ENCODE results near the gene BCHE. TPM values are rescaled to one million over a fixed set of nuclear protein-coding genes. Genes with fewer than 3 reads are reported as not detected.

BCHE gene
- total RNA-seq, 1 experiment from 2014 or later = 1.3 TPM

- CTCF ChIA-PET = interaction anchor here (0.5 kb wide), 1 partner anchor 276 kb away, joined by 3 read pairs; no protein-coding TSS in a partner anchor
Measured at GRCh38 chr3:165751637-165752036, 85.6 kb downstream of the BCHE start.

GRCh38 chr3:165749821-165750220 lies 87.4 kb downstream of the BCHE start:
- Mint-ChIP-seq H3K27me3 (ENCODE audit: unreplicated experiment) (no peaks in the 10 kb centered on the region), H3K4me1 (ENCODE audit: low read depth, unreplicated experiment) (peaks cover 39% of the 10 kb centered on the region), H3K4me3 (ENCODE audit: low read depth, unreplicated experiment) (no peak overlapping the region), H3K9me3 (ENCODE audit: low read depth, unreplicated experiment) (no peaks in the 10 kb centered on the region), H3K27ac (ENCODE audit: unreplicated experiment) (no peak overlapping the region), H3K36me3 (ENCODE audit: insufficient read depth, unreplicated experiment) (no peaks in the 10 kb centered on the region)
- CTCF ChIA-PET = interaction anchor here (1.0 to 1.3 kb wide), 2 partner anchors 8 to 10 kb away, joined by 3 read pairs; no protein-coding TSS in a partner anchor
- TF ChIP-seq CTCF (IDR thresholded peaks at IDR 0.05; ENCODE audit: unreplicated experiment) = no peak
- intact Hi-C loops (cut with micrococcal nuclease; ENCODE audit: unreplicated experiment) = no loop called here
- no peak for DNase-seq
- BruUV-seq (replicated peaks) = no TSS peak

More at GRCh38 chr3:165751637-165752036, 85.6 kb downstream of the BCHE start:
- Mint-ChIP-seq H3K27ac (ENCODE audit: unreplicated experiment) (no peak overlapping the region), H3K4me1 (ENCODE audit: low read depth, unreplicated experiment) (peaks cover 51% of the 10 kb centered on the region), H3K4me3 (ENCODE audit: low read depth, unreplicated experiment) (no peak overlapping the region), H3K36me3 (ENCODE audit: insufficient read depth, unreplicated experiment) (no peaks in the 10 kb centered on the region), H3K27me3 (ENCODE audit: unreplicated experiment) (no peaks in the 10 kb centered on the region), H3K9me3 (ENCODE audit: low read depth, unreplicated experiment) (no peaks in the 10 kb centered on the region)
- no peak for DNase-seq
- TF ChIP-seq CTCF (IDR thresholded peaks at IDR 0.05; ENCODE audit: unreplicated experiment) = no peak
- no TSS peak for BruUV-seq (replicated peaks)
- intact Hi-C loops (cut with micrococcal nuclease; ENCODE audit: unreplicated experiment) = no loop called here

- no peak for TF ChIP-seq CTCF (IDR thresholded peaks at IDR 0.05; ENCODE audit: unreplicated experiment)
- Mint-ChIP-seq H3K4me1 (ENCODE audit: low read depth, unreplicated experiment) (peaks cover 33% of the 10 kb centered on the region), H3K4me3 (ENCODE audit: low read depth, unreplicated experiment) (no peak overlapping the region), H3K36me3 (ENCODE audit: insufficient read depth, unreplicated experiment) (no peaks in the 10 kb centered on the region), H3K27me3 (ENCODE audit: unreplicated experiment) (no peaks in the 10 kb centered on the region), H3K9me3 (ENCODE audit: low read depth, unreplicated experiment) (no peaks in the 10 kb centered on the region), H3K27ac (ENCODE audit: unreplicated experiment) (no peak overlapping the region)
- intact Hi-C loops (cut with micrococcal nuclease; ENCODE audit: unreplicated experiment) = no loop called here
- CTCF ChIA-PET = interaction anchor here (1.0 to 1.3 kb wide), 2 partner anchors 8 to 10 kb away, joined by 3 read pairs; no protein-coding TSS in a partner anchor
- no peak for DNase-seq
- no TSS peak for BruUV-seq (replicated peaks)
Measured at GRCh38 chr3:165749241-165749640, 88.0 kb downstream of the BCHE start.

GRCh38 chr3:165748094-165748493 lies 89.1 kb downstream of the BCHE start:
- Mint-ChIP-seq H3K9me3 (ENCODE audit: low read depth, unreplicated experiment) (no peaks in the 10 kb centered on the region), H3K4me3 (ENCODE audit: low read depth, unreplicated experiment) (no peak overlapping the region), H3K27me3 (ENCODE audit: unreplicated experiment) (no peaks in the 10 kb centered on the region), H3K4me1 (ENCODE audit: low read depth, unreplicated experiment) (peaks cover 25% of the 10 kb centered on the region), H3K36me3 (ENCODE audit: insufficient read depth, unreplicated experiment) (no peaks in the 10 kb centered on the region), H3K27ac (ENCODE audit: unreplicated experiment) (no peak overlapping the region)
- BruUV-seq (replicated peaks) = no TSS peak
- TF ChIP-seq CTCF (IDR thresholded peaks at IDR 0.05; ENCODE audit: unreplicated experiment) = no peak
- CTCF ChIA-PET = interaction anchor here (0.6 kb wide), 1 partner anchor 64 kb away, joined by 3 read pairs; no protein-coding TSS in a partner anchor
- intact Hi-C loops (cut with micrococcal nuclease; ENCODE audit: unreplicated experiment) = no loop called here
- DNase-seq = no peak

All from Calu3 (cell line).